GM12872 (cell line): Measurements from ENCODE around the gene TMEM150C.

Experiments
- TF ChIP-seq, protein P1 (sequence below): IDR thresholded peaks from 3 replicates; pipeline ENCODE4 v1.5.1; 2011; ENCODE audit warnings: low read depth, mild to moderate bottlenecking, low read length, moderate library complexity; ENCODE audit not compliant: insufficient read depth

The TMEM150C gene

GRCh38 chr4:82551734-82552133 lies 10.1 kb downstream of the TMEM150C start:
- TF ChIP-seq, protein P1, sequence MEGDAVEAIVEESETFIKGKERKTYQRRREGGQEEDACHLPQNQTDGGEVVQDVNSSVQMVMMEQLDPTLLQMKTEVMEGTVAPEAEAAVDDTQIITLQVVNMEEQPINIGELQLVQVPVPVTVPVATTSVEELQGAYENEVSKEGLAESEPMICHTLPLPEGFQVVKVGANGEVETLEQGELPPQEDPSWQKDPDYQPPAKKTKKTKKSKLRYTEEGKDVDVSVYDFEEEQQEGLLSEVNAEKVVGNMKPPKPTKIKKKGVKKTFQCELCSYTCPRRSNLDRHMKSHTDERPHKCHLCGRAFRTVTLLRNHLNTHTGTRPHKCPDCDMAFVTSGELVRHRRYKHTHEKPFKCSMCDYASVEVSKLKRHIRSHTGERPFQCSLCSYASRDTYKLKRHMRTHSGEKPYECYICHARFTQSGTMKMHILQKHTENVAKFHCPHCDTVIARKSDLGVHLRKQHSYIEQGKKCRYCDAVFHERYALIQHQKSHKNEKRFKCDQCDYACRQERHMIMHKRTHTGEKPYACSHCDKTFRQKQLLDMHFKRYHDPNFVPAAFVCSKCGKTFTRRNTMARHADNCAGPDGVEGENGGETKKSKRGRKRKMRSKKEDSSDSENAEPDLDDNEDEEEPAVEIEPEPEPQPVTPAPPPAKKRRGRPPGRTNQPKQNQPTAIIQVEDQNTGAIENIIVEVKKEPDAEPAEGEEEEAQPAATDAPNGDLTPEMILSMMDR: no peak

DNA sequence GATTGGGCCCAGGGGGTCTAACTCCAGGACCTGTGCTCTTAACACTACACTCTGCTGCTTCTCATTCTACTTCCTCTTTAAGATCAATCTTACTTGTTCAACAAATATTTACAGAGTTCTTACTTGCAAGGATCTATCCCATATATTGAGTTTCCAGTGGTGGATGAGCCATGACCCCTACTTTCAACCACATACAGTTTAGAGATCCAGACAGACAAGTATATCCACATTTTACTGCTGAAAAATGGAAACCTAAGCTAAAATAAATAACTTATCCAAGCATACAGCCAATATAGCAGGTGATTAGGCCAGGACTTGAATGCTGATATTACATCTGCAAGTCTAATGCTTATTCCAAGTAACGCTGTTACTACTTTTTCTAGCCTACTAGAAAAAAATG lies 18.7 kb downstream of the TMEM150C start:
- TF ChIP-seq, protein P1: no peak

DNA sequence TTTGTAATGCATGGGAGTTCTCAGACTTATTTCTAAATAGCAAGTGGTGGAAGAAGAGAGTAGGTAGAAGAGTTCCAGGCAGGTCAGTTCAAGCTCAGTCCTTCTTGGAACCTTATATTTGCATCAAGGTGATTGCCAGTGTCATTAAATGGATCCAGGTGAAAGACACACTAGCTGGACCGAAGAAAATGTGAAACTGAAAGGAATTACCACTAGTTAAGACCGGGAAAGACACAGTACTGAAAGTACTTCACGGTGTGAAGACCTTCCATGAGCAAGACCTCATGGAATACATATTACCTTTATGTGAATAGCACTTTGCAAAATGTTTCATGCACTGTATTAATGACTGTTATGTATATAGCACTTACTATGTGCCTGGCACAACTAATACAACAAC lies 19.1 kb downstream of the TMEM150C start:
- TF ChIP-seq, protein P1: no peak

GRCh38 chr4:82529322-82529721 lies 32.5 kb downstream of the TMEM150C start:
- TF ChIP-seq, protein P1: no peak

GRCh38 chr4:82528868-82529267 lies 32.9 kb downstream of the TMEM150C start:
- TF ChIP-seq, protein P1: no peak

- TF ChIP-seq, protein P1: no peak
Observed at GRCh38 chr4:82528074-82528473, 33.7 kb downstream of the TMEM150C start.

- TF ChIP-seq, protein P1: no peak
Observed at GRCh38 chr4:82525307-82525911, 36.4 kb downstream of the TMEM150C start.
